OCI-M2 (cell line): ENCODE data around the gene AKAP14.
"Not testable (repeated sequence)": the region's sequence is repeated elsewhere in the genome, so short reads cannot be mapped to it uniquely, and the experiment has no call there.

ENCODE experiments used
- DNase-seq: peaks from one replicate; lab custom pipeline; 2025; ENCODE audit not compliant: unreplicated experiment; lab: John Stamatoyannopoulos, UW

AKAP14 gene

GRCh38 chrX:119895843-119896326, at the start of gene AKAP14:
Gene AKAP14 (plus strand): TSS chrX:119895893. CDS start chrX:119903224, 7,331 bp downstream.
- DNase-seq = no peak

DNA sequence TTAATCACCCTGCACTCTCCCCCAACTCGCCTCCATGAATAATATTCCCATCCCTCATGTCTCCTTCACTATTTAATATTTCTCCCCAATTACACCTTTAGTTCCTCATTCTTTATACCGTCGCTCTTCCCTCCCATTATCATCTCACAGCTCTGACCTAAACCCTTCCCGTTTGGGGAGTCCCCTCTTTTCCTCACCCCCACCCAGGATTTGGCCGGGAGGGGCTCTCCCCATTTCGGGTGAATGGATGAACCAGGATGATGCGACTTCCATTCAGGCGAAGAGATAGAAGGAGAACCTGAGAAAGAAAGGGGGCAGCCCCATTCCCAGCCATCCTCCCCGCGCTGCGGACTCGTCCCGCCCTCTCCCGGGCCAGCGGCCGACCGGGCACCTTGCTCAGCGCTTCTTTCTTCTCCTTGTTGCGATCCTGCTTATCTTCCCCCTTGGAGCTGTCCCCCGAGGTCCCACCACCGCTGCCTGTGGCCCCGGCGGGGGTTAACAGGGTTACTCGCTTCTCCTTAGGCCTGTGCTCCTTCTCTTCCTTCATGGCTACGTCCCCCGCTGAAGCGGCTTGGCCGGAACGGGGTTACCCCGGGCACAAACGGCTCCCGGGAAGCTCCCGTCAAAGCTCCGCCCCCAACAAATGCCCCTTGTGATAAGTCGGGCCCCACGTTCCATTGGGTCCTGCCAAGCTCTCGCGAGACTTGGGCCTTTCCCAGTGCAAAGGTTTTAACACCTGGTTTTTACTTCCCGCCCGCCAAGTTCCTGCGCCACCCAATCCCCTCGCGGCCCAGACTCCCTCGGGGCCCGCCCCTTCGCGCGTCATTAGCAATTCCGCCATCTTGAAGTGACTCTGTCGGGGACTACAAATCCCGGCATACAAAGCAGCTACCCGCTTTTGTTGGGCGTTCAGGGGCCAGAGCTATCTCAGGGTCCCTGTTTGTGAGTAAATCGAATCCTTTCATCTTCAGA, 43.0 kb upstream of the AKAP14 start, which contains the start of gene UPF3B:
Gene UPF3B, minus strand, starts transcription at position 582 of the 972 bp plus-strand sequence. Its CDS starts 35 bp downstream, at position 547.
- no peak for DNase-seq

DNA sequence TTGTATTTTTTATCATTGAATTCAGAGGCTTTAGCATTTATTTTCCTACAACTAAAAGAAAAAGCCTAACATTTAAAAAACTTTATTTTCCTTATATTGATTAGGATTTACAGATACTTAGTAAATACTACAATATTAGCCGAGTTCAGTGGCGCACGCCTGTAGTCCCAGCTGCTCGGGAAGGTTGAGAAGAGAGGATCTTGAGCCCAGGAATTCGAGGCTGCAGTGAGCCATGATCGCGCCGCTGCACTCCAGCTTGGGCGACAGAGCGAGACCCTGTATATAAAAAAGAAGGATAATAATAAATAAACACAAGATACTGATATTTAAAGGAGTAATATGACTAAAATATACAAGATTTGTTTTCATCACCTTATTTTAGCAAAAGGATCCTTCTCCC, 42.2 kb upstream of the AKAP14 start:
- DNase-seq = no peak

GRCh38 chrX:119870626-119871131, 25.0 kb upstream of the AKAP14 start:
- DNase-seq = no peak

GRCh38 chrX:119871245-119871598, 24.5 kb upstream of the AKAP14 start:
- DNase-seq = no peak

DNA sequence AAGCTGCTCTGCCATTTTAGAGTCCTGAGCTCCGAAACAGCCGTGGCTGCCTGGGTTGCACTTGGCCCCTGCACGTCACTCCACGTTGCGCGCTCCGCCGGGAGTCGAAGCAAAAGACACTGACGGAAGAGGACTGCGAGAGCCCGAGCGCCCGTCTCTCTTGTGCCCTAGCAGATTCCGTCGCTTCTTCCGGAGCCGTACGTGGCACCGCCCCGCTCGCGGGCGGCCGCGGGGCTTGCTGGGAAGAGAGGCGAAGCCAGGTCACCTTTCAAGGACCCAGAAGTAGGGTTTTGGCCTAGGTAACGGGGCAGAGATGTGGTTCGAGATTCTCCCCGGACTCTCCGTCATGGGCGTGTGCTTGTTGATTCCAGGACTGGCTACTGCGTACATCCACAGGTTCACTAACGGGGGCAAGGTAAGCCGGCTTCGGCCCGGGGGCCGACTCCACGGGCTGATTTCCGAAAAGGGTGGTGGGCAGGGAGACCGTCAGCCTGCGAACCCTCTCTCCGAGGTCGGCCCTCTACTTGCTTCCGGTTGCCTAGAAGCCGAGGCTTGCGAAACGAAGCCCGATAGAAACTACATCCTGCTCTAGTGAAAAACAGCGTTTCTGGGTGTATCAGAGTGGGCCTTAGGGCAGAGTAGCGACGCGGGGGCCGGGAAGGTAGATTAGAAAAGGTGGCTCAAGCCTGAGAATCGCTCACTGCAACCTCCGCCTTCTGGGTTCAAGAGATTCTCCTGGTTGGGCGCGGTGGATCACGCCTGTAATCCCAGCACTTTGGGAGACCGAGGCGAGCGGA, 23.9 kb upstream of the AKAP14 start, which contains the start of the genes NDUFA1 and RNF113A:
Gene NDUFA1, plus strand, starts transcription at position 234 of the 797 bp plus-strand sequence. Its CDS starts 80 bp downstream, at position 314.
Gene RNF113A, minus strand, starts transcription at position 135 of the 797 bp plus-strand sequence. Its CDS starts 120 bp downstream, at position 15.
- no peak for DNase-seq

DNA sequence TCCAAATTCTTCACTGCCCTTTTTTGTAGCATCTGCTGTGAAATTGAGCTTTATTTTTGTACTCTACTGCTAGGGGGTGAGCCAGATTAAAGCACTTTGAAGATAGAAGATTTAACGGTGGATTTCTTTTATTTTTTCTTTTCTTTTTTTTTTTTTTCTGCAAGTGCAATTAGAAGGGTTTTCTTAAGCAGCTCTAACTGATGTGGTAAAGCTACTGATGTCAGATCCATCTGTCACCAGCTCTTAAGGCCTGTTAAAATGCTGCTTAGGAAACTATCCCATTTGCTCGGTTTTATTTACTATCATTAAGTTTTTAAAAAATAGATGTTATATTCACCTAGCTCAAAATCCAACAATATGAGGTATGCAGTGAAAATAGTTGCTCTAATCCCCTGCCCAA, 17.0 kb upstream of the AKAP14 start:
- DNase-seq = no peak

GRCh38 chrX:119880076-119880475, 15.6 kb upstream of the AKAP14 start:
- DNase-seq = no peak

- no peak for DNase-seq
Observed at GRCh38 chrX:119880552-119881437, 14.9 kb upstream of the AKAP14 start.

DNA sequence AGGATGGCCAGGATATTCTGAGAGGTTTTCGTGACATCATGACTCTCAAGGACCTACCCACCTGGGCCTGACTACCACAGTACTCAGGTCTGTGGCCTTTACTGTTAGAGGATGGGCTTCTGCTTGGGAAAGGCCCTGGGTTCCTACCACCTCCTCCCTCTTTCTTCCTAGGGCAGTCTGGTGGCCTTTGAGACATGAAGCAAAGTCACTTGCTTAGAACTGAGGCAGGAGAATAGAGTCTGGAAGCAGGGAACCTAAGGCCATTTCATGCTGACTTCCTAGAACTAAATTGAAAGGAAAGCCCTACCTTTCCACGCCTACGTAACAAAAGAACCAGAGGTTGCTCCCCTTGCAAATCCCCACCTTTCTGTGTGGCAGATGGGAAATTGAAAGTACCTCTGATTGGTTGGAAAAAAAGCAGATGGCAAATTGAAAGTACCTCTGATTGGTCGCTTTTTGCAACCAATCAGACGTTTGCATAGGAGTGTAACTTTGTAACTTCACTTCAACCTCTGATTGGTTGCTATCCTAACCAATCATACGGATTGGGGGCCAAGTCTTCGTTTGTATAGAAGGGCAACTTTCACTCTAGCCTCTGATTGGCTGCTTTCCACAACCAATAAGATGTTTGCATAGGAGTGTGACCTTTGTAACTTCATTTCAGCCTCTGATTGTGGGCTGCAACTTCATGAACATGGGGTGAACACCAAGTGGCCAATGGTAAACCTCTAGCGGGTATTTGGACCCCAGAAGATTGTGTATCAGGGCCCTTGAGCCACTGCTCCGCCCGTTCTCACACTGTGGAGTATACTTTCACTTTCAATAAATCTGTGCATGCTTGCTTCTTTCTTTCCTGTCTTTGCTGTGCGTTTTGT, 9.9 kb upstream of the AKAP14 start:
- no peak for DNase-seq

- no peak for DNase-seq
Observed at GRCh38 chrX:119887721-119888425, 7.8 kb upstream of the AKAP14 start.

- not testable (repeated sequence) for DNase-seq
Observed at GRCh38 chrX:119890626-119891025, 5.1 kb upstream of the AKAP14 start.

GRCh38 chrX:119891961-119892692, 3.6 kb upstream of the AKAP14 start:
- DNase-seq = not testable (repeated sequence)

DNA sequence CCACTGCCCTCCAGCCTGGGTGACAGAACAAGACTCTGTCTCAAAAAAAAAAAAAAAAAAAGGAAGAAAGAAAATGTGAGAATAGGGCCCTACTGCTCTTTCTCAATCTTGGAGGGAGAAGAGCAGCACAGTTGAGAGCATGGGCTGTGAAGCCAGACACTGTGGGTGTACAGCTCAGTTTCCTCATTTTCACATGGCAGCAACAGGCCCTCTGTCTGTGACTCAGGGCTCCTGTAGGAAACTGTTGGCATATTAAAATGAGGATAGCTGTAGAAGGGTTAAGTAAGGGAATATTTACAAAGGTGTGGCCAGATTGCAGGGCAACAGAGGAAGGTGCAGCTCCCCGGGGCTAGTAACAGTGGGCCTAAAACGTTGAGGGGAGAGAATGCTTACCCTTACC, 3.4 kb downstream of the AKAP14 start:
- DNase-seq = no peak

DNA sequence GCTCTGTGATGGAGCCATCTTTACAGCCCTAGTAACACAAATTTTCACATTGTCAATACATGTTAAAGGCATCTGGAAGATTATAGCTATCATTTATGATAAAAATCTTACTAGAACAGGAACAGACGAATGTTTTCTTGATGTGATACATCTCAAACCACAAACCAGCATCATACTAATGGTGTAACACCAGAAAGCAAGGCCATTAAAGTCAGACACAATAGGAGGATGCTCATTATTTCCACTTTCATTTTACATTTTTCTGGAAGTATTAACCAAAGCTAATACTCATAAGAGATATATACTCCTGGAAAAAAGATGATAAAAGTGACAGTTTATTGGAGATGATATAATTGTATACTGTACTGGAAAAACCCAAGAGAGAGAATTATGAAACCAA, 5.3 kb downstream of the AKAP14 start:
- DNase-seq = no peak

- DNase-seq = no peak
Observed at GRCh38 chrX:119916310-119916709, 20.6 kb downstream of the AKAP14 start.

DNA sequence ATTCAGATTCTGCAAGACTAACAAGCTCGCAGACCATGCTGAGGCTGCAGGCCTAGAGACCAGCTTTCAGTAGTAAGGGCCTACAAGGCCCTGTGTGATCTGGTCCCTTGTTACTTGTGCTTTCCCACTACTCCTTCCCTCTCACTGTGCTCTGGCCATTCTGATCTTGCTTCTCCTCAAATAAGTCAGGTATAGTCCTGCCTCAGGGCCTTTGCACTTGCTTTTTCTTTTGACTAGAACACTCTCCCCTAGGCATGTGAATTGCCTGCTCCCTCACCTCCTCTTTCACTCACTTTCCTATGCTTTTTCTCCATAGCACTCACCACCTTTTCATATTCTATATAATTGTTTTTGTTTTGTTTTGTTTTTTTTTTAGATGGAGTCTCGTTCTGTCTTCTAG, 22.2 kb downstream of the AKAP14 start:
- DNase-seq = no peak
